ENCODE measurements around the gene UPK3B. TPM values are rescaled to one million over a fixed set of nuclear protein-coding genes. Genes with fewer than 3 reads are reported as not detected.
A peak's percentile ranks its signal among the peaks of the same experiment; 100 is the strongest.
"Not testable (repeated sequence)": the region's sequence is repeated elsewhere in the genome, so short reads cannot be mapped to it uniquely, and the experiment has no call there.

UPK3B gene
- total and polyA plus RNA-seq, 2 of the 13 experiments (the other 11 are each of a cell fraction or from before 2014, with no cell fraction given), result not detected

DNA sequence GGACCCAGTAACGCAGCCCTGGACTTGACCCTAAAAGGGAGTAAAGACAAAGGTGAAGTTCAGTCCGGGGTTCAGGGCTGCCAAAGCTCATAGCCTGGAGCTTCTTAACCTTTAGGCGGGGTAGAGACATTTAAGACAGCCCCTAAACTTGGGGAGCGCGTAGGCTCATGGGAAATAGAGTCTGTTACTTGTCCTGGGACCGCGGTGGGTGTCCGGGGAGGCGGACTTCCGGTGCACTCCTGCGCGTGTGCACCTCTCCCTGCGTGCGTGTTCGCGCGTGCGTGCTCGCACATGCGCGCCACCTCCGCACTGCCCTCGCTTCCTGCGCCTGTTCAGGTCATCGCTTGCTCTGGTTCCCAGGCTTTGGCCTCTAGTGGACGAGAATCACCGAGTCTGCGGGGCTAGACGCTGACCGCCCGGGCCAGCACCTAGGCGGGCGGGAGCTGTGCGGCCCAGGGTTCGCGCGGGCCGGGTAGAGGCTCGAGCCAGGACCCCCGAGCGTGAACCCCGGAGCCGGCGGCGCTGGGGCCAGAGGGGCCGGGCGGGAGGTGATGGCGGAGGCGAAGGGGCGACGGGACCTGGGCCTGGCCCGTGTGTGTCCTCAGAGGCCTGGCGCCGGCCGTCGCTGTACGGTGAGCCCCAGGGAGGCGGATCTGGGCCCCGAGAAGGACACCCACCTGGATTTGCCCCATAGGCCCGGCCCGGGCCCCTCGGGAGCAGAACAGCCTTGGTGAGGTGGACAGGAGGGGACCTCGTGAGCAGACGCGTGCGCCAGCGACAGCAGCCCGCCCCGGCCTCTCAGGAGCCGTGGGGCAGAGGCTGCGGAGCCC is 38.9 kb downstream of the UPK3B start (continued):
- TF ChIP-seq MLXIP (CRISPR knock-in tag; IDR thresholded peaks at IDR 0.05; ENCODE audit: borderline replicate concordance), result 0 out of 2 replicates have a peak, but pooled peaks have one; percentile 24
- peak; percentile 80; the same call in 1 of the 2 replicates for TF ChIP-seq TSC22D2 (CRISPR knock-in tag; IDR thresholded peaks at IDR 0.05; ENCODE audit: borderline replicate concordance)
- TF ChIP-seq SOX6 (IDR thresholded peaks at IDR 0.05), result not testable (repeated sequence)
- TF ChIP-seq SOX6 (CRISPR knock-in tag; IDR thresholded peaks at IDR 0.05), result peak; percentile 45; the same call in 1 of the 2 replicates
- 0 out of 2 replicates have a peak, but pooled peaks have one; percentile 15 for TF ChIP-seq NCOA2 (CRISPR knock-in tag; IDR thresholded peaks at IDR 0.05)
- 0 out of 2 replicates have a peak, but pooled peaks have one; percentile 30 for TF ChIP-seq JUN (CRISPR knock-in tag; IDR thresholded peaks at IDR 0.05)
- TF ChIP-seq KLF9 (CRISPR knock-in tag; IDR thresholded peaks at IDR 0.05; ENCODE audit: low read depth), result peak; percentile 16; the same call in 1 of the 2 replicates
- peak; percentile 54; the same call in 1 of the 2 replicates for TF ChIP-seq ZNF598 (CRISPR knock-in tag; IDR thresholded peaks at IDR 0.05; ENCODE audit: borderline replicate concordance)
- peak; percentile 62 for TF ChIP-seq ERF (CRISPR knock-in tag; IDR thresholded peaks at IDR 0.05)
- TF ChIP-seq ZMAT3 (CRISPR knock-in tag; conservative IDR thresholded peaks at IDR 0.05), result peak; percentile 91
- TF ChIP-seq ZNF614 (CRISPR knock-in tag; IDR thresholded peaks at IDR 0.05; ENCODE audit: borderline replicate concordance), result 0 out of 2 replicates have a peak, but pooled peaks have one; percentile 67
- TF ChIP-seq KMT2B (CRISPR knock-in tag; IDR thresholded peaks at IDR 0.05), result peak; percentile 73
- TF ChIP-seq BORCS8-MEF2B (CRISPR knock-in tag; IDR thresholded peaks at IDR 0.05), result peak; percentile 78; the same call in 1 of the 2 replicates
- 0 out of 2 replicates have a peak, but pooled peaks have one; percentile 65 for TF ChIP-seq GLI4 (CRISPR knock-in tag; IDR thresholded peaks at IDR 0.05; ENCODE audit: borderline replicate concordance)
- TF ChIP-seq ZNF850 (CRISPR knock-in tag; conservative IDR thresholded peaks at IDR 0.05), result 0 out of 2 replicates have a peak, but pooled peaks have one; percentile 63
- TF ChIP-seq ARID2 (CRISPR knock-in tag; IDR thresholded peaks at IDR 0.05; ENCODE audit: borderline replicate concordance), result peak; percentile 80; the same call in 1 of the 2 replicates
- peak; percentile 74; the same call in 1 of the 2 replicates for TF ChIP-seq ZNF776 (CRISPR knock-in tag; IDR thresholded peaks at IDR 0.05)
- TF ChIP-seq ELF1 (CRISPR knock-in tag; IDR thresholded peaks at IDR 0.05), result peak; percentile 87
- TF ChIP-seq, protein P1, sequence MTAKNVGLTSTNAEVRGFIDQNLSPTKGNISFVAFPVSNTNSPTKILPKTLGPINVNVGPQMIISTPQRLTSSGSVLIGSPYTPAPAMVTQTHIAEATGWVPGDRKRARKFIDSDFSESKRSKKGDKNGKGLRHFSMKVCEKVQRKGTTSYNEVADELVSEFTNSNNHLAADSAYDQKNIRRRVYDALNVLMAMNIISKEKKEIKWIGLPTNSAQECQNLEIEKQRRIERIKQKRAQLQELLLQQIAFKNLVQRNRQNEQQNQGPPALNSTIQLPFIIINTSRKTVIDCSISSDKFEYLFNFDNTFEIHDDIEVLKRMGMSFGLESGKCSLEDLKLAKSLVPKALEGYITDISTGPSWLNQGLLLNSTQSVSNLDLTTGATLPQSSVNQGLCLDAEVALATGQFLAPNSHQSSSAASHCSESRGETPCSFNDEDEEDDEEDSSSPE (CRISPR knock-in tag; IDR thresholded peaks at IDR 0.05), result peak; percentile 60; the same call in 1 of the 2 replicates
- TF ChIP-seq, protein P2, sequence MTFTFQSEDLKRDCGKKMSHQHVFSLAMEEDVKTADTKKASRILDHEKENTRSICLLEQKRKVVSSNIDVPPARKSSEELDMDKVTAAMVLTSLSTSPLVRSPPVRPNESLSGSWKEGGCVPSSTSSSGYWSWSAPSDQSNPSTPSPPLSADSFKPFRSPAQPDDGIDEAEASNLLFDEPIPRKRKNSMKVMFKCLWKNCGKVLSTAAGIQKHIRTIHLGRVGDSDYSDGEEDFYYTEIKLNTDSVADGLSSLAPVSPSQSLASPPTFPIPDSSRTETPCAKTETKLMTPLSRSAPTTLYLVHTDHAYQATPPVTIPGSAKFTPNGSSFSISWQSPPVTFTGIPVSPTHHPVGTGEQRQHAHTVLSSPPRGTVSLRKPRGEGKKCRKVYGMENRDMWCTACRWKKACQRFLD (CRISPR knock-in tag; IDR thresholded peaks at IDR 0.05; ENCODE audit: borderline replicate concordance), result peak; percentile 86; the same call in 1 of the 2 replicates
- TF ChIP-seq, protein P3, sequence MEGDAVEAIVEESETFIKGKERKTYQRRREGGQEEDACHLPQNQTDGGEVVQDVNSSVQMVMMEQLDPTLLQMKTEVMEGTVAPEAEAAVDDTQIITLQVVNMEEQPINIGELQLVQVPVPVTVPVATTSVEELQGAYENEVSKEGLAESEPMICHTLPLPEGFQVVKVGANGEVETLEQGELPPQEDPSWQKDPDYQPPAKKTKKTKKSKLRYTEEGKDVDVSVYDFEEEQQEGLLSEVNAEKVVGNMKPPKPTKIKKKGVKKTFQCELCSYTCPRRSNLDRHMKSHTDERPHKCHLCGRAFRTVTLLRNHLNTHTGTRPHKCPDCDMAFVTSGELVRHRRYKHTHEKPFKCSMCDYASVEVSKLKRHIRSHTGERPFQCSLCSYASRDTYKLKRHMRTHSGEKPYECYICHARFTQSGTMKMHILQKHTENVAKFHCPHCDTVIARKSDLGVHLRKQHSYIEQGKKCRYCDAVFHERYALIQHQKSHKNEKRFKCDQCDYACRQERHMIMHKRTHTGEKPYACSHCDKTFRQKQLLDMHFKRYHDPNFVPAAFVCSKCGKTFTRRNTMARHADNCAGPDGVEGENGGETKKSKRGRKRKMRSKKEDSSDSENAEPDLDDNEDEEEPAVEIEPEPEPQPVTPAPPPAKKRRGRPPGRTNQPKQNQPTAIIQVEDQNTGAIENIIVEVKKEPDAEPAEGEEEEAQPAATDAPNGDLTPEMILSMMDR (CRISPR knock-in tag; IDR thresholded peaks at IDR 0.05), result peak; percentile 8; the same call in 1 of the 2 replicates
- 0 out of 2 replicates have a peak, but pooled peaks have one; percentile 9 for TF ChIP-seq HNF4A (CRISPR knock-in tag; IDR thresholded peaks at IDR 0.05)

All from HepG2 (cell line).